ENCODE measurements around the gene SET.
"Not testable (repeated sequence)": the region's sequence is repeated elsewhere in the genome, so short reads cannot be mapped to it uniquely, and the experiment has no call there.

SET gene, protein sequence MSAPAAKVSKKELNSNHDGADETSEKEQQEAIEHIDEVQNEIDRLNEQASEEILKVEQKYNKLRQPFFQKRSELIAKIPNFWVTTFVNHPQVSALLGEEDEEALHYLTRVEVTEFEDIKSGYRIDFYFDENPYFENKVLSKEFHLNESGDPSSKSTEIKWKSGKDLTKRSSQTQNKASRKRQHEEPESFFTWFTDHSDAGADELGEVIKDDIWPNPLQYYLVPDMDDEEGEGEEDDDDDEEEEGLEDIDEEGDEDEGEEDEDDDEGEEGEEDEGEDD

GRCh38 chr9:128688501-128689292, at the start of gene SET:
SET (plus strand) TSS chr9:128689222; CDS start chr9:128689583, 361 bp downstream.
- peak; percentile 83 to 88 for DNase-seq (ENCODE audit: low read depth in 2 of 2)

- no peak for DNase-seq (ENCODE audit: low read depth in 2 of 2)
Measured at GRCh38 chr9:128640603-128641002, 48.4 kb upstream of the SET start.

DNA sequence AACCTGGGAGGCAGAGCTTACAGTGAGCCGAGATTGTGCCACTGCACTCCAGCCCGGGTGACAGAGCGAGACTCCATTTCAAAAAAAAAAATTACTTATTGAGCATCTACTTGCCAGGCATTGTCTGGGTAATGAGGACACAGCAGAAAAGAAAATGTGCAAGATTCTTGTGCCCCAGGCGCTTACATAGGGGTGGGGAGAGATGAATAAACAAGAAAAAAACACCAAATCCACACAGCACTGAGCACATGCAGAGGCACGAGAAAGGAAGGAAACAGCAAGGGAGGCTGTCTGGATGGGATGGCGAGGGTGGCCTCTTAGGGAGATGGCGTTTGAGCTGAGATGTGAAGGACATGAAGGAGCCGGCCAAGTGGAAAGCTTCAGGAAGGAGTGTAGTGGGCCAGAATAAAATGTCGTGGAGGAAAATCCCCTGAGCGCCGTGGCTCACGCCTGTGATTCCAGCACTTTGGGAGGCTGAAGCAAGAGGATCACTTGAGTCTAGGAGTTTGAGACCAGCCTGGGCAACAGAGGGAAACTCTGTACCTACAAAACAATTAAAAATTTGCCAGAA, 46.3 kb upstream of the SET start:
- no peak for DNase-seq (ENCODE audit: low read depth in 2 of 2)

GRCh38 chr9:128643519-128644300, 45.3 kb upstream of the SET start:
- no peak for DNase-seq (ENCODE audit: low read depth in 2 of 2)

- DNase-seq (ENCODE audit: low read depth in 2 of 2): not testable (repeated sequence)
Measured at GRCh38 chr9:128648206-128648605, 40.8 kb upstream of the SET start.

DNA sequence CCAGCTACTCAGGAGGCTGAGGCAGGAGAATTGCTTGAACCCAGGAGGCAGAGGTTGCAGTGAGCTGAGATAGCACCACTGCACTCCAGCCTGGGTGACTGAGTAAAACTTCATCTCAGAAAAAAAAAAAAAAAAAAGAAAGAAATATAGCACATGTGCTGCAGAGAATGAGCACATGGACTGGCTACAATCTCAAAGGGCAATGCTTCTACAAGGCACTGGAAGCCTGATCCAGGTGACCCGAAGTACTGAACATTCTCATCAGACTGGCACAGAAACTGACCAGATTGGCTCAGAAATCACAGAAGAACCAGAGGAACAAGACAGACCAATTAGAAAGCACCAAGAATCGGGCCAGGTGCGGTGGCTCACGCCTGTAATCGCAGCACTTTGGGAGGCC, 37.2 kb upstream of the SET start:
- DNase-seq (ENCODE audit: low read depth in 2 of 2): no peak

- DNase-seq (ENCODE audit: low read depth in 2 of 2): no peak
Measured at GRCh38 chr9:128653908-128654307, 35.1 kb upstream of the SET start.

- no peak for DNase-seq (ENCODE audit: low read depth in 2 of 2)
Measured at GRCh38 chr9:128654481-128654880, 34.5 kb upstream of the SET start.

DNA sequence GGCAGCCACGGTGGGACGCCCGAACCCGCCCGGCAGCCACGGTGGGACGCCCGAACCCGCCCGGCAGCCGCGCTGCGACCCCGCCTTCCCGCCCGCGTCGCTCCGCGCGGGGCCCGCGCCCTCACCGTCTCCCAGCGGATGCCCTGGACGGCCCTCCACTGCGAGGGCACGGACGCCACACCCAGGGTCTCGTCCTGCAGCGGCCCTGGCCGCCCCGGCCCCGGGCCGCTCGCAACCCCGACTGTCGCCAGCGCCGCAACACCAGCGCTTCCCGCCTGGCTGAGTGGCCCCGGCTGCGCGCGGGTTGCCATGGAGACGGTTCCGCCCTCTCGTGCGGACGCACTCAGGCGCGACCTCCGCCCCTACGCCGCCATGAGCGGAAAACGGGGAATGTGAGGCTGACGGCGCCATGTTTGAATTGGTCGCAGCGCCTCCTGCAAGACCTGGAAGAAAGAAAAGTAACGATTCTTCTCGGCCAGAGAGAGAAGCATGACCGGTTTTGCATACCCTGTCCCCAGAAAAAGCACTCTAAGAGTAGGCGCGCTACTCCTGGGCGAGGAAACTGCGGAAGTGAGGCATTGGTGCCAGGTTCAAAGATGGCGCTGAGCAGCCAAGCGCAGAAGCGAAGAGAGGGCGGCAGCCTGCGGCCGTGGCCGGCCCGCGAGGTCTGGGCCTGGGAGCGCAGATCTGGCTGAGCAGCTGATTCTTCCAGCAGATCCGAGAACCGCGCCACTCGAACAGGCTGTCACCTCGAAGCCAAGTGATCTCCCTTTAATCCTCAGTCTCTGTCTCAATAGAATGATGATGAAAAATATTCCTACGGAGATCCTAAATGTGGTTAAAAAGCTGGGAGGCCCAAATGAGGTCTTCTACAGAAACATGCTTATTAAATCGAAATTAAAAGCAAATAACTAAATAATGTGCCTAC, 32.3 kb upstream of the SET start, which contains the start of gene DYNC2I2:
TSS of gene DYNC2I2 (minus strand) at position 432 of the 928 bp plus-strand sequence. CDS start at position 311, 121 bp downstream.
- DNase-seq (ENCODE audit: low read depth in 2 of 2): peak; percentile 78 to 82

DNA sequence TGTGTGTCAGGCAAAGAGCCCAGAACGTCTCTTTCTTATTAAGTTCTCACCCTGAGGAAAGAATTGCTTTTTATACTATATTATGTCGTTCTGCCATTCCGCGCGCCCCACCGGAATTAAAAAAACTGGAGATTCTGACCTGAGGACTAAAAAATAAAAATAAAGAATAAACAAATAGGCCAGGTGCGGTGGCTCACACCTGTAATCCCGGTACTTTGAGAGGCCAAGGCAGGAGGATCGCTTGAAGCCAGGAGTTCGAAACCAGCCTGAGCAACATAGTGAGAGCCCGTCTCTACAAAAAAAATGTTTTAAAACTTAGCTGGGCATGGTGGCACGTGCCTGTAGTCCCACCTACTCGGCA, 31.7 kb upstream of the SET start:
- DNase-seq (ENCODE audit: low read depth in 2 of 2): no peak

DNA sequence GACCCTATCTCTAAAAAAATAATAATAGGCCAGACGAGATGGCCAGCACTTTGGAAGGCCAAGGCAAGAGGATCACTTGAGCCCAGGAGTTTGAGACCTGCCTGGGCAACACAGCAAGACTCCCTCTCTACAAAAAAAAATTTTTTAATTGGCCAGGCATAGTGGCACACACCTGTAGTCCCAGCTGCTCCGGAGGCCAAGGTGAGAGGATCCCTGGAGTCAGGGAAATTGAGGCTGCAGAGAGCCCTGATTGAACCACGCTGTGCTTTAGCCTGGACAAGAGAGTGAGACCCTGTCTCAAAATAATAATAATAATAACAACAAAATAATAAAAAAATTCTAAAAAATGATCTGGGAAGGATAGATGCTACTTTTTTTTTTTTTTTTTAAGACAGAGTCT, 31.2 kb upstream of the SET start:
- no peak for DNase-seq (ENCODE audit: low read depth in 2 of 2)

DNA sequence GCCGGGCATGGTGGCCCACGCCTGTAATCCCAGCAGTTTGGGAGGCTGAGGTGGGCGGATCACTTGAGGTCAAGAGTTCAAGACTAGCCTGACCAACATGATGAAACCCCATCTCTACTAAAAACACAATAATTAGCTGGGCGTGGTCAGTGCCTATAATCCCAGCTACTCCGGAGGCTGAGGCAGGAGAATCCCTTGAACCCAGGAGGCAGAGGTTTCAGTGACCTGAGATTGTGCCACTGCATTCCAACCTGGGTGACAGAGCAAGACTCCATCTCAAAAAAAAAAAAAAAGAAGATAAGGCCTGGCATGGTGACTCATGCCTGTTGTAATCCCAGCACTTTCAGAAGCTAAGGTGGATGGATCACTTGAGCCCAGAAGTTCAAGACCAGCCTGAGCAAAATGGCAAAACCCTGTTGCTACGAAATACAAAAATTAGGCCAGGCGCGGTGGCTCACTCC, 22.5 kb upstream of the SET start:
- DNase-seq (ENCODE audit: low read depth in 2 of 2): not testable (repeated sequence)

GRCh38 chr9:128669786-128670185, 19.2 kb upstream of the SET start:
- no peak for DNase-seq (ENCODE audit: low read depth in 2 of 2)

GRCh38 chr9:128675382-128675781, 13.6 kb upstream of the SET start:
- no peak for DNase-seq (ENCODE audit: low read depth in 2 of 2)

- DNase-seq (ENCODE audit: low read depth in 2 of 2): no peak
Measured at GRCh38 chr9:128677794-128678193, 11.2 kb upstream of the SET start.

- no peak for DNase-seq (ENCODE audit: low read depth in 2 of 2)
Measured at GRCh38 chr9:128683340-128684064, 5.5 kb upstream of the SET start.

DNA sequence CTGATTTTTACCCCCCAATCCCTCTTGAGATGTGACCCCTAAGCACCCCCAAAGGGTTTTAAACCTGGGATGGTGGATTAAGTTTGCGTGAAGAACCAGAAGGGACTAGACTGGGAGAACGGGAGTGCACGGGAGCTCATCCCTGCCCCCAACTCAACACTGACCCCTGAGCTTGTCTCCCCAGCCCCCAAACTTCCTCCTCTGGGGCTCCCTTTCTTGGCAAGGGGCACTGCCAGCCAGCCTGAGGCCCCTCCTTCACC, 5.0 kb upstream of the SET start:
- DNase-seq (ENCODE audit: low read depth in 2 of 2): no peak

- DNase-seq (ENCODE audit: low read depth in 2 of 2): no peak
Measured at GRCh38 chr9:128684325-128685199, 4.5 kb upstream of the SET start.
